ENCODE results near the gene FBN2. TPM values are rescaled to one million over a fixed set of nuclear protein-coding genes. Genes with fewer than 3 reads are reported as not detected.

FBN2 gene
- total and polyA plus RNA-seq, 5 experiments from 2014 or later: 0.05 to 0.08 TPM; not detected in 3

GRCh38 chr5:128236334-128236733 lies 301.7 kb downstream of the FBN2 start:
- Mint-ChIP-seq H3K4me1 (no peaks in the 10 kb centered on the region), H3K27me3 (peaks cover 7 to 50% (median 13%) of the 10 kb centered on the region in 5 donors), H3K27ac (no peak overlapping the region), H3K36me3 (no peaks in the 10 kb centered on the region), H3K4me3 (no peak overlapping the region), H3K9me3 (peaks cover 0 to 3% (median 0%) of the 10 kb centered on the region in 9 donors)
- DNase-seq (no peak), ATAC-seq (no peak)
- POLR2A ChIA-PET: no interaction called here

- Mint-ChIP-seq H3K4me3 (no peak overlapping the region), H3K27ac (no peak overlapping the region), H3K9me3 (peaks cover 0 to 3% (median 0%) of the 10 kb centered on the region in 9 donors), H3K4me1 (no peaks in the 10 kb centered on the region), H3K27me3 (peaks cover 7 to 46% (median 13%) of the 10 kb centered on the region in 5 donors), H3K36me3 (no peaks in the 10 kb centered on the region)
- DNase-seq (no peak), ATAC-seq (no peak)
- POLR2A ChIA-PET: no interaction called here
Measured at GRCh38 chr5:128234928-128235641, 303.0 kb downstream of the FBN2 start.

- Mint-ChIP-seq H3K27ac (no peak overlapping the region), H3K9me3 (no peaks in the 10 kb centered on the region), H3K4me1 (no peaks in the 10 kb centered on the region), H3K36me3 (no peaks in the 10 kb centered on the region), H3K4me3 (no peak overlapping the region), H3K27me3 (peaks cover 0 to under 1% (median 0%) of the 10 kb centered on the region in 5 donors)
- POLR2A ChIA-PET: no interaction called here
- ATAC-seq: no peak
- DNase-seq: no peak
Measured at GRCh38 chr5:128228521-128228920, 309.5 kb downstream of the FBN2 start.

GRCh38 chr5:128228008-128228407 lies 310.0 kb downstream of the FBN2 start:
- no peak for DNase-seq
- Mint-ChIP-seq H3K9me3 (no peaks in the 10 kb centered on the region), H3K36me3 (no peaks in the 10 kb centered on the region), H3K4me1 (no peaks in the 10 kb centered on the region), H3K27me3 (peaks cover 0 to 6% (median 3%) of the 10 kb centered on the region in 5 donors), H3K27ac (no peak overlapping the region), H3K4me3 (no peak overlapping the region)
- ATAC-seq: no peak
- POLR2A ChIA-PET: no interaction called here

GRCh38 chr5:128225245-128226030 lies 312.6 kb downstream of the FBN2 start:
- no peak overlapping the region for H3K27ac Mint-ChIP-seq
- ATAC-seq (no peak), DNase-seq (no peak)
- H3K27me3 Mint-ChIP-seq: peaks cover 0 to 14% (median 5%) of the 10 kb centered on the region in 5 donors
- no peaks in the 10 kb centered on the region for H3K36me3 Mint-ChIP-seq
- POLR2A ChIA-PET: no interaction called here
- H3K9me3 Mint-ChIP-seq: no peaks in the 10 kb centered on the region
- no peak overlapping the region for H3K4me3 Mint-ChIP-seq
- no peaks in the 10 kb centered on the region for H3K4me1 Mint-ChIP-seq

GRCh38 chr5:128224336-128224735 lies 313.7 kb downstream of the FBN2 start:
- Mint-ChIP-seq H3K27me3 (peaks cover 2 to 14% (median 5%) of the 10 kb centered on the region in 5 donors), H3K4me1 (no peaks in the 10 kb centered on the region), H3K9me3 (no peaks in the 10 kb centered on the region), H3K4me3 (no peak overlapping the region), H3K36me3 (no peaks in the 10 kb centered on the region), H3K27ac (no peak overlapping the region)
- POLR2A ChIA-PET: no interaction called here
- no peak for DNase-seq
- ATAC-seq: no peak

- POLR2A ChIA-PET: no interaction called here
Measured at GRCh38 chr5:128220841-128221240, 317.2 kb downstream of the FBN2 start.

GRCh38 chr5:128216860-128217531 lies 321.0 kb downstream of the FBN2 start:
- Mint-ChIP-seq H3K4me1 (peaks cover 0 to 2% (median under 1%) of the 10 kb centered on the region in 4 donors), H3K9me3 (no peaks in the 10 kb centered on the region), H3K27ac (no peak overlapping the region), H3K36me3 (no peaks in the 10 kb centered on the region), H3K4me3 (no peak overlapping the region), H3K27me3 (peaks cover 0 to 4% (median 0%) of the 10 kb centered on the region in 5 donors)
- POLR2A ChIA-PET: no interaction called here
- no peak for DNase-seq
- ATAC-seq: no peak

More at GRCh38 chr5:128220841-128221240, 317.2 kb downstream of the FBN2 start:
- Mint-ChIP-seq H3K27ac (no peak overlapping the region), H3K27me3 (peaks cover 2 to 14% (median 5%) of the 10 kb centered on the region in 5 donors), H3K36me3 (no peaks in the 10 kb centered on the region), H3K4me3 (no peak overlapping the region), H3K4me1 (no peaks in the 10 kb centered on the region), H3K9me3 (no peaks in the 10 kb centered on the region)
- no peak for DNase-seq
- no peak for ATAC-seq

- Mint-ChIP-seq H3K4me3 (no peak overlapping the region), H3K4me1 (peaks cover 0 to 2% (median under 1%) of the 10 kb centered on the region in 4 donors), H3K27me3 (peaks cover 0 to 4% (median 0%) of the 10 kb centered on the region in 5 donors), H3K9me3 (no peaks in the 10 kb centered on the region), H3K36me3 (no peaks in the 10 kb centered on the region), H3K27ac (no peak overlapping the region)
- DNase-seq (no peak), ATAC-seq (no peak)
- POLR2A ChIA-PET: no interaction called here
Measured at GRCh38 chr5:128216285-128216684, 321.8 kb downstream of the FBN2 start.

GRCh38 chr5:128213833-128214232 lies 324.2 kb downstream of the FBN2 start:
- POLR2A ChIA-PET: no interaction called here
- no peak for ATAC-seq
- Mint-ChIP-seq H3K36me3 (no peaks in the 10 kb centered on the region), H3K9me3 (no peaks in the 10 kb centered on the region), H3K27ac (no peak overlapping the region), H3K4me3 (no peak overlapping the region), H3K27me3 (peaks cover under 1 to 5% (median 5%) of the 10 kb centered on the region in 5 donors), H3K4me1 (peaks cover 0 to 2% (median under 1%) of the 10 kb centered on the region in 4 donors)
- DNase-seq: no peak

- no peaks in the 10 kb centered on the region for H3K36me3 Mint-ChIP-seq
- peaks cover 0 to 2% (median under 1%) of the 10 kb centered on the region in 4 donors for H3K4me1 Mint-ChIP-seq
- DNase-seq (peak in 4 of 10 donors; percentile 24 to 41 (median 30)), ATAC-seq (no peak)
- H3K27ac Mint-ChIP-seq: no peak overlapping the region
- H3K4me3 Mint-ChIP-seq: no peak overlapping the region
- H3K9me3 Mint-ChIP-seq: no peaks in the 10 kb centered on the region
- POLR2A ChIA-PET: no interaction called here
- H3K27me3 Mint-ChIP-seq: peaks cover 2 to 10% (median 6%) of the 10 kb centered on the region in 5 donors
Measured at GRCh38 chr5:128213340-128213739, 324.7 kb downstream of the FBN2 start.

- POLR2A ChIA-PET: no interaction called here
- H3K9me3 Mint-ChIP-seq: no peaks in the 10 kb centered on the region
- peaks cover 0 to 2% (median under 1%) of the 10 kb centered on the region in 4 donors for H3K4me1 Mint-ChIP-seq
- H3K27me3 Mint-ChIP-seq: peaks cover 2 to 13% (median 6%) of the 10 kb centered on the region in 5 donors
- H3K4me3 Mint-ChIP-seq: no peak overlapping the region
- no peak overlapping the region for H3K27ac Mint-ChIP-seq
- H3K36me3 Mint-ChIP-seq: no peaks in the 10 kb centered on the region
- DNase-seq (no peak), ATAC-seq (no peak)
Measured at GRCh38 chr5:128212191-128212806, 325.7 kb downstream of the FBN2 start.
